RPMI7951 (cell line): Measurements from ENCODE around the gene TSPAN9. TPM values are rescaled to one million over a fixed set of nuclear protein-coding genes. Genes with fewer than 3 reads are reported as not detected.

Experiments
- DNase-seq: peaks from one replicate; pipeline ENCODE4 v3.0.0-alpha.2; 2012; ENCODE audit warnings: low read depth
- total RNA-seq: library from RNA; depleted of rRNA; stranded (reverse); fragments of >200 nt; shearing (Covaris generic); gene quantifications from 2 replicates; pipeline ENCODE4 v1.2.3, GENCODE V29; 2014

The TSPAN9 gene
- total RNA-seq, 1 experiment from 2014 or later: 37.6 TPM

DNA sequence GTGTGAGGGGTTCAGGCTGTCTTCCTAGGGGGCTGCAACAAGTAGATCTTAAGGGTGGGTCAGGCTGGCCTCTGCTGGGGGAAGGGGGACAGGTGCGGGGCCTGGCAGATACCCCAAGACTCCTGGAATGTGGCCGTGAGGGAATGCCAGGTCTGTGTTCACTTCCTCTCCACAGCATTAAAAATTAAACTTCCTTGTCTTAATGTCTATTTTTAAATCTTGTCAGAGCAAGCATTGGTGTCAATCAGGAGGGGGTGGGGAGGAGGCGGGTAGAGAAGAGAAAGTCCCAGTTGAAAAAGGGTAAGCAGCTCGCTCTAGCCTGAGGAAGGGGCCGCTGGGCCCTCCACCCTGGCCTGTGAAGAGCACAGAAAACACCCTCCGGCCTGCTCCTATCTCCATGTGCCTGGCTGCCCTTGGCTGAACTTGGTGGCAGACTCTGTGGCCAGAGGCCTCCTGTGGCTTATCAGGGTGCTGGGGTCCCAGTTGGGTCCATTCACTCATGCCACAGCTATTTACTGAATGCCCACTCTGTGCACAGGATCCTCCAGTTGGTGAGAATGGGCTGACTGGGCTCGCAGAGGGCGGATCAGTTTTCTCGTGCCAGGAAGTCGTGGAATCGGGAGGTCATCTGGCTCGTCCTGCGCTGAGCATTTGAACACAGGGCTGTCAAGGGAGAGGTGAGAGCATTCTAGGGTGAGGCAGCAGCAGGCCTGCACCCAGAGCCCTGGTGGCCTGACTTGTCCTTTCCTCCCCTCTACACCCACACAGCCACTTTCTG lies 128.8 kb downstream of the TSPAN9 start:
- DNase-seq: no peak

DNA sequence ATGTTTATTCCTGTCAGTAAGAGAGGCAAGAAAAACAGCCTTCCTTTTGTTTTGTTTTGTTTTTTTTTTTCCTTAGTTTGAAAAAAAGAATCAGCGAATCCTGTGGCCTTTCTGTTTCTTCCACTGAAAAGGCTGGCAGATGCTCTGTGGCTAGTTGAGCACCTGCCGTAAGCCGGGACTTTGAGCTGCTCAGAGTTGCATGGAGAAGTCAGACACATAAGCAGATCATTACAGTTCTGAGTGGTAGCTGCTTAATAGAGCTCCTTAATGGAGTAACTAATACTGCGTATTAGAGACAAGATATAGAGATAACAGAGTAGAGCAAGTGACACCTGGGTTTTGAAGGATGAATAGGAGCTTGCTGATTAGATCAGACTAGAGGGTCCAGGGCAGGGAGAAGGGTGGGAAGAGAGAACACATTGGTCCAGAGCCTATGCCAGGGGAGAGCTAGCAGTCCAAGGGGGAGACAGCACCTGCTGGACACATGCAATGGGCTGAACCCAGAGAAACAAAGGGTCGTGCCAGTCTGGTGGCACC lies 129.4 kb downstream of the TSPAN9 start:
- no peak for DNase-seq

DNA sequence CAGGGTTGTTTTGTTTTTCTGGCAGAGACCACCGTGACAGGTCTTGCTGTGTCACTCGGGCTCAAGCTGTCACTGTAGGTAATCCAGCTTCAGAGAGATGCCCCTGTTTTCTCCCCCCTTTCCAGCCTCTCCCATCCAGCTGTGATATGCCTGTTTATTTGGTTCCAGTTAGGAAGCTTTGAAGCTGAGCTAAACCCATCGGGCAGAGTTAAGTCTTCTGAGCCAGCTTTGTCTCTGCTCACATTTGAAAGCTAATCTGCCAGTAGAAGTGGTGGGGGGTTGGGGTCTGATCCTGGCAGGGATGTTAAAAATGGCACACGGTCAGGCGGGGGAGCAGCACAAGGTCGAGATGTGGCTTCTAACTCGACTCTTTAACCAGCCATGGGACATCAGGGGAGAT lies 130.0 kb downstream of the TSPAN9 start:
- DNase-seq: no peak

DNA sequence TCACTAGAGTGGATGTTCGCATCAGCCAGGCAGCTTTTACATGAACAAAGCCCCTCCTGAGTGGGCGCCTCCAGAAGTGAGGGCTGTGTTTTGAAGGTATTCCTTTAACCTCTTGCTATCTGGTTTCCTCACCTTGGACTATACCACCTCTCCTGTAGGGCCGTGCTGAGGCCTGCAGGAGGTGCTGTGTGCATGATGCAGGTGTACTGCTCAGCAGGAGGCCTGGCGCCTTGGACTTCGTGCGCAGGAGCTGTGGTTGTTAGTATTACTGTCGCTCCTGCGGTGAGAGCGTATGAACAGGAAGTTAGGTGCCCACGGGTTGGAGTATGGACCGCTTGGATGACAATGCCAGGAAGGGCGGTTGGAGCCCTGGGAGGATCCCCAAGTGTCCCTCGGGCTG lies 130.7 kb downstream of the TSPAN9 start:
- DNase-seq: no peak

DNA sequence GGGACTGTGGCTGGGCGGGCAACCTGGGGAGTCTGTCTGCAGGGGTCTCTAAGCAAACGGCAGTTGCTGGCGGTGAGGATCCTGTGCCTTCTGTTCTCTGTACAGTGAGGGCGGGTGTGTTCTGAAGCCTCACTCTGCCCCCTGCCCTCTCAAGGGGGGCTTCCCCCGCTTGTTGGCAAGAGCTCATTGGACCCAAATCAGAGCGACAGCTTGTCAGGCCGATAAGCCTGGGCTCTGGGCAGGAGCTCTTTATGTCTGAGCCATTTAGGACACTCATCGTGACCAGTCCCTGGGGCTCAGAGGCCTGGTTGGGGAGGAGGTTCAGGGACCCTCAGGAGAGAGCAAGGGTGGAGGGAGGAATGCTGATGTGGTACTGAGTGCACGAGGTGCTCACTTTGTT lies 136.0 kb downstream of the TSPAN9 start:
- no peak for DNase-seq

DNA sequence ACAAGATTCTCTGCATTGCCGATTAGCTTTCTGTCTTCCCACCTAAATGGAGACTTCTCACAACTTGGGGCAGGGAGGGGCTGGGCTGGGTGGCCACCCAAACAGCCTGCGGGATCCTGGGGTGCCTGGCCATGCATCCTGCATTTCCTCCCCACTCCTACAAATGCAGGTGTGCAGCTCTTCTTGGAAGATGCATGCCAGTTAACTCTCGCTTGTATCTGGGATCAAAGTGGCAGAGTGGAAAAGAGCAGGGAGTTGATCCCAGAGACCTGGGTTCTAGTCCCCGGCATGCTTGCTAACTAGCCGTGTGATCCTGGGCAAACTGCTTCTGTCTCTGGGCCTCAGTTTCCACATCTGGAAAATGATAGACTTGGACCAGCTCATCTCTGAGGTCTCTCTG lies 136.6 kb downstream of the TSPAN9 start:
- no peak for DNase-seq

DNA sequence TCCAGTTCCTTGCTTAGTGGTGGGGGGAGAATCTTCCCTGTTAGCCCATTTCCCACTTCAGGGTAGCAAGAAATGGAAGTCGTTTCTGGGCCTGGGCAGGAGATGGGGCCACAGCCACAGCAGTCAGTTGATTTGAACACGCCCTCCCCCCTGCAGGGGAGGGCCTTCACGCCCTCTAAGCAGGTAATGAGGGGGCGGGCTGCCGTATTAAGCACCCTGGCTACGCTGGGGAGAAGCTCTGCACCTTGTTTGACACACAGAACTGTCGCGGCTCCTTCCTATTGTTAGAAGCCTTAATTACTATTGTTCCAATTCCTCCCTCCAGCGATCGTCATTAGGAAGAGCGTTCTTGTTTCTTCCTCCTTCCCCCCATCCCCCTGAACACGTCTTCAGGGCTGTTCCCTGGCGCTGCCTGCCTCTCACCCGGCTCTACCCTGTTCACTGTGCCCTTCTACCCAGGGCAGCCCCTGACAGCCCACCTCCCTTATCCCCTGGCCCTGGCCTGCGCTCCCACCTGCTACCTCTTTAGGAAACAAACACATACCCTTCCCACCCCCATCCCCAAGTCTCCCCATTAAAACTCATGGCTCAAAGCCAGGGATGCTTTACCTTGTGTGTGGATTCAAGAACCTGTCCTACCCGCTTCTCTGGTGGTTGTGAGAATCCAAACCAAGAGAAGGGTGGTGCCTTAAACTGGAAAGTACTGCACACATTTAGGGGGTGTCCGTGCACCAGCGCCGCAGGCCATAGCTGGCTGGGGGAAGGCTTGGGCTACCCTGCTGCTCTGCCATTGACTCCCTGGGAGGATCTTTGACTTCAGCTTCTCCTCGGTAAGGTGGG lies 137.6 kb downstream of the TSPAN9 start:
- DNase-seq: no peak

DNA sequence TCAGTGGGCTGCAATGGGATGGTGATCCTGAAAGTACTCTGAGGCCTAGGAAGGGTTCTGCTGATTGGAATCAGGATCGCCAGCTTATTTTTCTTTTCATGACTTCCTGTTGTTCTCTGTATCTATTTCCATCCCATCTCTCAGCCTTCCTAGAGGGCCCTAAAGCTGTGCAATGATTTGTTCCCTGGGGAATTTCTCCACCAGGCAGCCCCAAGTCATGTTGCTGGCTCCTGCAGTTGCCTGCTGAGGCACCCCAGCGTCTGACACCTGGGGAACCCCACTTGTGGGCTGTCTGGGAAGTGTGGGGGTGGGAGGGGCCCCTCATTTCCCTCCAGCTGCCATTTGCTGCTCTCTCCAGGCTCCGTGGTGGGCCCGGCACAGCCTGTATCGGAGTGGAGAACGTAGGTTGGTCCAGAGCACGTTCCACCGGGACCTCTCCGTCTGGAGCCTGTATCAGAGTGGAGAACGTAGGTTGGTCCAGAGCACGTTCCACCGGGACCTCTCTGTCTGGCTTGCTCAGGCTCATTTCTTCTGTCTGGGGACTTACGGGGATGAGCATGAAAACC lies 138.3 kb downstream of the TSPAN9 start:
- DNase-seq: no peak

DNA sequence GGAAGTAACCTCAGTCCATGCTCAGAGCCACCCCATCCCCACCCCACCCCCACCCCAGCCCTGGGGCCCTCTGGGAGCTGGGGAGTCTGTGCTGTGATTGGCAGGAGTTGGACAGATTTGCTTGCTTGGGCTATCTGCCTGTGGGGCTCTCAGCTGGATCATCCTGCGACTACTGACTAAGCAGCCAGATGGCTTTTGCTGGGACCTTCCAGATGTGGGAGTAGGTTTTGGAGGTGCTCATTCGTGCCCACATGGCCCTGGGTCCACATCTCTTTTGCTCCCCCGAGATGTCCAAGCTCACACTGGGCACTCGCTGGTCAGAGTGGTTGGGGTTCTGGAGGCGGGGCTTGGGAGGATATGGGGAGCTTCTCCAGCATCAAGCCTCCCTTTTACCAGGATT lies 138.9 kb downstream of the TSPAN9 start:
- DNase-seq: no peak

DNA sequence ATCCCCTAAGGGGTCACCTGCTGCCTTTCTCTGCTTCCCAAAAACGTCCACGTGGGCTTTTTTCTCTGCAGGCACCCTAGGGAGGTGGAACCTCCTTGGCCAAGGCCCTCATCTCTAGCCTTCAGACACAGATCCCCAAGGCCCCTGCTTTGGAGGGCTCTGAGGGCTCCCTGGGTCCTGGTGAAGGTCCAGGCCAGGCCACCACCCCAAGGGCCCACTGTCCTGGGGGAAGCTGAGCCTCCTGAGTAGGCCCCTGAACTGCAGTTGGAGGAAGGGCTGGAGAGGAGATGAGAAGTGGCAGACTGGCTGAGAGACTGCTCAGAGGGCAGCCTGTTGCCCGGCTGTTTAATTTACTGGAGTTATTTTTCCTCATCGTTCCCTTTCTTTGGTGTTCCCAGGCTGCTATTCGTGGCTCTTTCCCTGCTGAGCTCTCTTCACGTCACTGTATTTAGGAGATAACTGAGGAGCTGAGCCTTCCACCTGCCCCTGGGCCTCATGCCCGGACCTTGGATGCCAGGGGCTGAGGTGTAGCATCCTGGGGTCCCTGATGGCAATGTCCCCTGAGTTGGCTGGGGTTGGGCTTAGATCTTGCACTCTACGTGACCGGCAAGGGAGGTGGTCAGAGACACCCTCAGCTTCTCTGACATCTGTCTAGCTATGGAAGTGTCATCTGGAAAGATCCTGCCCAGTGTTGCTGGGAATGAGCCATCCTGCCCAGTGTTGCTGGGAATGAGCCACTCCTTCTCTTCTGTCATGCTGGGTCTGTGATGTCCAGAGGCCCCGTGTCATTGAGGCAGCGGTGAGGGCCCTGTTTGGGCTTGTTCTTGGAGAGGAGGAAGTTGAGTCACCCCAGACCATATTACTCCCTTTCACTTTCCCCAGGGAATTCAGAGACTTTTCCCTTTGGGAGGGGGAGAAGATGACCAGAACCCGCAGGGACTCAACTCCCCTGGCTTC lies 139.8 kb downstream of the TSPAN9 start:
- peak; percentile 89 for DNase-seq

DNA sequence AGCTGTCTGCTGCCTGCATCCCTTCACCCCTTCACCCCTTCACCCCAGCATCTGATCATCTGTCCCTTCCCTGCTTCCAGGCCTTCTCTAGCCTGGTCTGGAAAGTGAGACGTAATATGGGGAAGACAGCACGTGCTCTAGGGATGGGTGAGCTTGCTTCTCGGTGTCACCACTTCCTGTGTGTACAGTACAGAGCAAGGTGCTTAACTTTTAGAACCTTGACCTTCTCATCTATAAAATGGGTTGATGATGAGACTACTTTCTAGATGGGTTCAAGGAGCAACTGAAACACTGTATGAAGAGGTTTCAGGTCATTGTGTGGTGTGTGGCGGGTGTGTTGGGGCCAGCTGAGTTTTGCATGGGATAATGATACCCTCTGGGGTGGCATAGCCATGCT lies 140.5 kb downstream of the TSPAN9 start:
- DNase-seq: no peak

DNA sequence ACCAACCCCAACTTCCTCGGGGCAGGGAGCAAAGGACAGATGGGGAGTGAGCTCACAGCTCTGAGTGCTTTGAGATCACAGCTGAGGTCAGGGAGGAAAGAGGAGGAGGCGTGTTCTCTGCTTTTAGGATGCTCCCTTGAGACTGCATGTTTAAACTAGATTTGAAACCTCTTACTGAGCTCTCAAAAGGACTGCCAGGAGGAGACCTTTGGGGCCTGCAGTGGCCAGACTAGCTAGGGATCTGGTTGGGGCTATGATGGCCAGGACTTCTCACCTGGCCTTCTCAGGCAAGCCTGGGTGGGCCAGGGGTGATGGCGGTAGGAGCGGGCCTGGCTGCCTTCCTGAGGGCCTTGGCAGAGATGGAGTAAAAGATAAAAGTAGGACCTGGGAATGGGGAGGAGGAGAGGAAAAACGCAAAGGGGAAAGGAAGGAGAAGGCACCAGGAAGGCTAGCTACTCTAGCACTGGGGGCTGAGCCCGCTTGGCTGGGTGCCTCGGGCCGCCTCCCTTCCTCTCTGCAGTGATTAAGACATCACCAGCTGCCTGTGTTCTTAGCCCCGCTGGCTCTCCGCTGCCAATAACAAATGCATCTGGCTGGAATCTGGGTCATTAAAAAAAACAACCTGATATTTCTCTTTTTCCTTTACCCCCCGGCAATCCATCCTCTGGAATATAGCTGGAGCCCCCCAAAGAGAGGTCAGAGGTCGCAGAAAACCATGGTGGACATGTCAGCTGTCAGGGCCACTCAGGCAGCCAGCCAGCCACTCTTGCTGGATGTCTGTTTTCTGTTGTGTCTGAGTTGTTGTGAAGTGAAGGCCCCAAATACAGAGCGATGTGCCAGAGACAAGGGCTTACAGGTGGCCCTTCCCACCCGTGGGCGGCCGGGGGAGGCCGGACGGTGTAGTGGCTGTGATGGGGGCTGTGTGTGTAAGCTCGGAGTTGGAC lies 141.3 kb downstream of the TSPAN9 start:
- peak; percentile 66 for DNase-seq

DNA sequence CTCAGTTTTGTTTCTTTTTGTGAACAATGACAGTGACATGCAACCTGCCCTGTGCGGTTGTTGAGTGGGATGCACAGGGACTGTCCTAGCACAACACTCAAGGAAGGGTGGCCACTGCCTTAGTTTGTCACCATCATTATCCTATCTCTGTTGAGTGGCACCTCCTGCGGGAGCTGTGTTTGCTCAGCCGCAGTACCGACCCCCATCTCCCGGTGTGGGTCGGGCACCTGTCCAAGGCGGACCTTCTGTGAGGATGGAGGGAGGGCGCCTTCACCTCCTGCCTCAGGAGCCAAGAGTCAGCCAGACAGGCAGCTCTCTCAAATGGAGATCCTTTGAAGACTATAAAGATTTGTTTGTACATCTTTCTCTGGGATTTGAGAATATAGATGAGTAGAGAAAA lies 142.1 kb downstream of the TSPAN9 start:
- DNase-seq: no peak

DNA sequence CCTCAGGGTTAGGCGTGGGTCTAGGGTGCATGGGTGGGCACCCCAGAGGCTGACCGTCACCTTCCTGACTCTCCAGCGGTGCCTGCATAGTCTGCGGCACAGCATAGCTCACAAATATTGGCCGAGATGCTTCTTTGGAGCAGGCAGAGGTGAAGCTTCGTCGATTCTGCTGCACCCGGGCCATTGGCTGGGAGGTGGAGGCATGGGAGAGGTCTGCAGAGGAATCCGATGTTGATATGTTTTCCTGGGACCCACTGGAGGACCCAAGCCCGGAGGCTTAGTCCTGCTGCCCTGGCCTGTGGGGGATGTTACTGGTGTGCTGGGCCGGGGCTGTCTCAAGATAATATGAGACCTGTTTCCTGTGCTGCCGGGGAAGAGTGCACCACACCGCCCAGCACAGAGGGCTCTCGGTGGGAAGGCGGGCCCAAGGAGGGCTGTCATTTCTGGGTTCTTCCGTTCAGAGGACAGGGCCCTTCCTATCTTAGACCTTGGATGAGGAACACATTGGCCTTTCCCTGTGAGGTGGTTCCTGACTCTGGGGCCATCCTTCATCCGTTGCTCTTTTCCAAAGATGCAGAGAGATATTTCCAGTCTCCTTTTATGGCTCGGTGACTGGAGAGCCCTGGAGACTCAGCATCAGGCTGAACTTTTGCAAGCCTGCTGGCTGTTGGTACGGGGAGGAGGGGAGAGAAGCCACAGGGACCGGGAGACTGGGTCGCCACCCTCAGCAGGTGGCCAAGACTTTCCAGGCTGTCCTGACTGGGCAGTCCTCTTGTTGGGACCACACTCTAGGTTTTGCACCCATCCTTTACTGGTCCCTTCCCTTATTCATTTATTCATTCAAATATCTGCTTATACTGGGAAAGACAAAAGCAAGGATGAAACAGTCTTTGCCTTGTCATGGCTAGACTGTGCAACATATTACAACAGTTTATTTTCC lies 143.5 kb downstream of the TSPAN9 start:
- no peak for DNase-seq

DNA sequence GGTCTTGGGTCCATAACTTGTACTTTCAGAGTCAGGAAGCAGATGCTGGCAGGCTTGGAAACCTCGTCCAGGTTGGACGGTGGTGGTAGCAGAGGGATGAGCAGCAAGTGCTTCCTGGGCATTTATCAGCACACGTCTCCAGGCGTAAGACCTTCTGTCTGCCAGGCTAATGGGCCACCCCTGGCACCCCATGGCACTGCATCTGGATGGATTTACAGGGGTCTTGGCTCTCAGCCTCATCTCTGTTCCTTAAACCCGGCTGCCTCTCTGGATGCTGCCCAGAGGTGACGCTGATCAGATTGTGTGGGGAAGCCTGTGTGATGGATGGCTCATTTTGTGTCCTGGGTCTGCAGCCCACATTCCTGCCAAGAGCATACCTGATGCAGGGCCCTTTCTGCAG lies 145.1 kb downstream of the TSPAN9 start:
- no peak for DNase-seq

DNA sequence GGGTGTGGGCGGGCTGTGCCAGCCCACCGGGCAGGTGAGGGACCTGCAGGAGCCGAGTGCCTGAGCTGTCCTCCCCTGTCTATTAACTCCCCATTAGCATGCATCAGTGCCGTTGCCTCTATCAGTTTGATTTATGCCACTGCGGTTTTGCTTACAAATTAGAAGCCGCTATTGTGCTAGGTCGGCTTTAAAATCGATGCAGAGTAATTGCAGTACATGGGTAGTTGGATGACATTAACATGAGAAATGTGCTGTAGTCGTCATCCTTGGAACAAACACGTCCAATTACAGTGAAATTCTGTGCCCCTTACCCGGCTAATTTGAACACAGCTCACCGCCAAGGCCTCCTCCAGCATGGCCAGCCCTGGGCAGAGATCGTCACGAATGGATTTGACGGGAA lies 145.8 kb downstream of the TSPAN9 start:
- DNase-seq: no peak

DNA sequence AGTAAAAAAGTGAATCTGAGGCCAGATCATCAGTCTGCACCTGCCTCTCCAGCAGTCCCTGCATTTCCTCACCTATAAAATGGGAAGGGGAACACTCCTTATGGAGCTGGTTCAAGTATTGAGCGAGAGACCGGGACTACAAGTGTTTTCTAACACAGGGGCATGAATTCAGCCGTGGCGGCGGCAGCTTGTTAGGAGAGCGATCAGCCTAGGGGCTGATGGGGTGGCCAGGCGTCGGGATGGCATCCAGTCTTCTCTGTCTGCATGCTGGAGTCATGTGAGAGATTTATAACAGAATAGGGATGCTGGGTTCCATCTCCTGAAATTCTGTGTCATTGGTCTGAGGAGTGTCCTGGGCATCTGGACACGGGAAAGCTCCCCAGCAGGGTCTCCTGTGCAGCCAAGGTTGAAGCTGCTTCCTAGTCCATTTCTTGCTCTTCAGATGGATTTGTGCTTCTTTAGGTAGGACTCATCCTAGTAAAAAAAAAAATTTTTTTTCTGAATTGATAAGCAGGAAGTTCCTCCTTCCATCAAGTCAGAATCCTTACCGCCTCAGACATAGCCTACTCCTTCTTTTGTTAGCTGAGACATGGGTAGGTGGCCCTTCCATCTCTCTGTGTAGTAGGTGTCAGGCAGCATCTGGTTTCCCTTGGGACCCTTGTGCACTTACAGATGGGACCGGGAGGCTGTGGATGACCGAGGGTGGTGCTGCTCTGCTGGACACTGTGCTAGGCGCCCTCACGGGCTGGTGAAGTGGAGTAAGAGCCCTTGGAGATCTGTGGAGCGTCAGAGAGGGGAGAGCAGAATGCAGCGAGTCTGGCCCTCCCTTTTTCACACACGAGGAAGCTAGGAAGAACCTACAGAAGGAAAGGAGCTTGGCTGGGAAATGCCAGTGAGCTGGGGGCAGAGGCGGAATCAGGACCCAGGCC lies 146.7 kb downstream of the TSPAN9 start:
- no peak for DNase-seq

DNA sequence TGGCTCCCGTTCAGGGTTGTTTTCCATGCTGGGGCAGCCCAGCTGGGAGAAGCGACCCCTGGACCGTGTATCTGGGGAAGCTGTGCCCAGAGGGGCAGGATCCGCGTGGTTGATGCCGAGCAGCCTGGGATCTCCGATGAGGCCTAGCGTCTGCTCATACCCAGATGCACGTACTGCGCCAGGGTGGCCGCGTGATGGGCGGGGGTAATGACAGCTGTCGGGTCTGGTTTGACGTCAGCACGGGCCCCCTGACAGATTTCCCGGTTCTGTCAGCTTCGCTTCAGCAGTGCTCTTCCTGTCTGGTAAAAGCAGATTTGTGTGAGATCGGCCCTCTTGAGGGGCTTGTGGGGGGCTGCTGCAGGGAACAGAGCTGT lies 147.3 kb downstream of the TSPAN9 start:
- no peak for DNase-seq
